Activated CD4-positive, alpha-beta memory T cell treated with anti-CD3 and anti-CD28 coated beads, Interleukin-2, amount 10 ng/mL, durations not matched to agents 7 days and 5 days (primary cell): ENCODE results near the gene CDK5R1. TPM values are rescaled to one million over a fixed set of nuclear protein-coding genes. Genes with fewer than 3 reads are reported as not detected.

Experiments used
- CTCF ChIA-PET: fragments of 350-600 bp; sonication (Branson Sonifier 250); formaldehyde crosslinking; loops from one replicate; lab custom pipeline; 2021; ENCODE audit warnings: antibody characterized with exemption, inconsistent platforms; lab: Charles Lee
- POLR2A ChIA-PET: fragments of 350-600 bp; sonication (Branson Sonifier 250); formaldehyde crosslinking; loops from one replicate; lab custom pipeline; 2021; ENCODE audit warnings: antibody characterized with exemption; lab: Charles Lee
- DNase-seq: peaks from one replicate; pipeline ENCODE4 v3.0.0-alpha.2; 2020
- H3K27ac Mint-ChIP-seq: one replicate; pipeline ENCODE4 v1.8.0; 2021; ENCODE audit warnings: mild to moderate bottlenecking, mixed read lengths
- H3K27me3 Mint-ChIP-seq: one replicate; pipeline ENCODE4 v1.8.0; 2021; ENCODE audit warnings: mixed read lengths
- H3K36me3 Mint-ChIP-seq: one replicate; pipeline ENCODE4 v1.8.0; 2021; ENCODE audit warnings: low read depth, mixed read lengths
- H3K4me1 Mint-ChIP-seq: one replicate; pipeline ENCODE4 v1.8.0; 2021; ENCODE audit warnings: mixed read lengths
- H3K4me3 Mint-ChIP-seq: one replicate; pipeline ENCODE4 v1.8.0; 2021; ENCODE audit warnings: mild to moderate bottlenecking, mixed read lengths
- H3K9me3 Mint-ChIP-seq: one replicate; pipeline ENCODE4 v1.8.0; 2021; ENCODE audit warnings: mixed read lengths
- total RNA-seq, 2 experiments: library from RNA; stranded (reverse); gene quantifications; one replicate each; pipeline ENCODE4 v1.2.3, GENCODE V29; 2021

CDK5R1 gene
- total RNA-seq, 2 experiments from 2014 or later, result 7.4 to 7.9 TPM

GRCh38 chr17:32512328-32512727 is 25.5 kb downstream of the CDK5R1 start:
- Mint-ChIP-seq H3K4me3 (no peak overlapping the region), H3K36me3 (no peaks in the 10 kb centered on the region), H3K27me3 (peaks cover 3% of the 10 kb centered on the region), H3K4me1 (peaks cover 16% of the 10 kb centered on the region), H3K9me3 (no peaks in the 10 kb centered on the region), H3K27ac (no peak overlapping the region)
- DNase-seq, result no peak
- ChIA-PET POLR2A (interaction anchor here (0.6 to 1.5 kb wide), 2 partner anchors 8 to 534 kb away, joined by 3 to 4 read pairs; no protein-coding TSS in a partner anchor), CTCF (no interaction called here)

GRCh38 chr17:32513579-32513978 is 26.8 kb downstream of the CDK5R1 start:
- POLR2A ChIA-PET, result interaction anchor here (0.9 kb wide), 1 partner anchor 27 kb away, joined by 3 read pairs; the partner anchor contains the start of gene CDK5R1
- H3K4me1 Mint-ChIP-seq, result peaks cover 27% of the 10 kb centered on the region
- CTCF ChIA-PET, result no interaction called here

DNA sequence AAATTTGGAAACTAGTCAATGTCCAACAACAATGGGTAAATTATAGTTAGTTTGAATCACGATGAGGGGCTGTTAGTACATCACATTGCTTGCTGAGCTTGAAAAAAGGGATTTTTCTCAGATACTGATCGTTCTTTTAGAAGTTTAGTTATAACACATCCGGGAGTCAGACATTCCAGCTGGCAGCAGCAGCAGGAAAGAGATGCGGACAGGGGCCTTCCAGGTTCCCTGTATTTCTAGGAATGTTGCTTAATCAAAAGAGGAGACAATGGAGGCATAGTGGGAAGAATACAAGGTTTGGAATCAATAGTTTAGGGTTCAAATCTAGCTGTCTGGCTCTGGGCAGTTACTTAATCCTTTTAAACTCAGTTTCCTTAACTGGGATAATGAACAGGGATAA is 27.8 kb downstream of the CDK5R1 start:
- peaks cover 3% of the 10 kb centered on the region for H3K27me3 Mint-ChIP-seq
- no peaks in the 10 kb centered on the region for H3K9me3 Mint-ChIP-seq
- H3K4me3 Mint-ChIP-seq, result no peak overlapping the region
- H3K36me3 Mint-ChIP-seq, result no peaks in the 10 kb centered on the region
- H3K27ac Mint-ChIP-seq, result no peak overlapping the region
- no peak for DNase-seq
- peaks cover 34% of the 10 kb centered on the region for H3K4me1 Mint-ChIP-seq
- ChIA-PET POLR2A (no interaction called here), CTCF (no interaction called here)

More at GRCh38 chr17:32513579-32513978, 26.8 kb downstream of the CDK5R1 start:
- H3K27ac Mint-ChIP-seq, result no peak overlapping the region
- H3K4me3 Mint-ChIP-seq, result no peak overlapping the region
- no peaks in the 10 kb centered on the region for H3K9me3 Mint-ChIP-seq
- H3K27me3 Mint-ChIP-seq, result peaks cover 3% of the 10 kb centered on the region
- no peak for DNase-seq
- H3K36me3 Mint-ChIP-seq, result no peaks in the 10 kb centered on the region

DNA sequence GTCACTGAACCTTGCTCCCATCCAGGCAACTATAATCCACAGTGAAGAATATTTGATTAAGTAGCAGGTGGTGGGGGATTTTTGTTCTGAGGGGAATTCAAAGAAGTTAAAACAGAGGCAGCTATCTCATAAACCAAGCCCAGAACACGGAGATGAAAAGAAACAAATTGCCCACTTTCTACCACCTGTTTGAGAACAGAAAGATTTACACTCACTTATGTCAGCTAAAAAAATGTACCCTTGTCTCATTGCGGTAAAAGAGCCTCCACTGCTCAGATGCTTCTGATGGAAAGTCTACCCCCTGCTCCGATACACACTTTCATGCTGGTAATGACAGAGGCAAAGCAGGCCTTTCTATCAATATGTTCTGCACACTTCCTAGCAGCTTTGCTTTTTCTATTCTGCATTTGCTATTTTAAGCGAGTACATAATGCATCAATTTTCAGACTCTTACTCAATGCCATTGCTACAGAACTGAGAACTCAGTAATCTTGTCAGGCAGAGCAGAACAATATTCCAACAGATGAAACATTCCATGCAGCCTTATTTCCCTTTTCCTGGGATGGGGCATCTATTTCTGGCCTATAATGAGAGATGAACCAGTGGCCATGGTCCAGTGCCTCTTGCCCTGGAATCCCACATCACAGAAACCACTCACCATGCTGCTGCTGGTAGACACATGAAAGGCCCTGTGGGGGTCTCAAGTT is 29.0 kb downstream of the CDK5R1 start:
- no peak overlapping the region for H3K4me3 Mint-ChIP-seq
- no peaks in the 10 kb centered on the region for H3K36me3 Mint-ChIP-seq
- no peak for DNase-seq
- peaks cover 3% of the 10 kb centered on the region for H3K27me3 Mint-ChIP-seq
- no peak overlapping the region for H3K27ac Mint-ChIP-seq
- ChIA-PET CTCF (no interaction called here), POLR2A (interaction anchor here (1.4 kb wide), 1 partner anchor 12 kb away, joined by 3 read pairs; no protein-coding TSS in a partner anchor)
- H3K9me3 Mint-ChIP-seq, result no peaks in the 10 kb centered on the region
- peaks cover 46% of the 10 kb centered on the region for H3K4me1 Mint-ChIP-seq

DNA sequence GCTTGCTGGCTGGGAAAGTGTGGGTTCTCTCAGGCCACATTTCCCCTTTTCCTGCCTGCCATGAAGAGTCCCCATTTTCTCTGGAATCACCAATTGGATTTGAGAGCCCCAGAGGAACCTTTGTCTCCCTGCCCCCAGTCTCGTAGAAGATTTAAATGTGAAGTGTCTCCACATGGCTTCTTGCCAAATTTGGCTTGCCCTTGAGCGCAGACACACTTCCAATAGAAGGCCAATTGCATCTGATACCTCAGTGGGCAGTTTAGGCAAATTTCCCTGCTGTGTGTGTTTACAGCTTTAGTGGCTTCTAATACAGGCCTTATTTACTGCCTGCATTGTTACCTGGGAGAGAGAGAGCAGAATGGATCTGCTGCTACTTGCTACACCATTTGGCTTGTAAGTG is 29.7 kb downstream of the CDK5R1 start:
- ChIA-PET POLR2A (interaction anchor here (1.2 to 1.4 kb wide), 3 partner anchors 8 to 25 kb away, joined by 3 to 4 read pairs (median 3); no protein-coding TSS in a partner anchor), CTCF (no interaction called here)
- Mint-ChIP-seq H3K27ac (no peak overlapping the region), H3K36me3 (no peaks in the 10 kb centered on the region), H3K4me1 (peaks cover 52% of the 10 kb centered on the region), H3K27me3 (peaks cover 3% of the 10 kb centered on the region), H3K9me3 (no peaks in the 10 kb centered on the region), H3K4me3 (no peak overlapping the region)
- no peak for DNase-seq

DNA sequence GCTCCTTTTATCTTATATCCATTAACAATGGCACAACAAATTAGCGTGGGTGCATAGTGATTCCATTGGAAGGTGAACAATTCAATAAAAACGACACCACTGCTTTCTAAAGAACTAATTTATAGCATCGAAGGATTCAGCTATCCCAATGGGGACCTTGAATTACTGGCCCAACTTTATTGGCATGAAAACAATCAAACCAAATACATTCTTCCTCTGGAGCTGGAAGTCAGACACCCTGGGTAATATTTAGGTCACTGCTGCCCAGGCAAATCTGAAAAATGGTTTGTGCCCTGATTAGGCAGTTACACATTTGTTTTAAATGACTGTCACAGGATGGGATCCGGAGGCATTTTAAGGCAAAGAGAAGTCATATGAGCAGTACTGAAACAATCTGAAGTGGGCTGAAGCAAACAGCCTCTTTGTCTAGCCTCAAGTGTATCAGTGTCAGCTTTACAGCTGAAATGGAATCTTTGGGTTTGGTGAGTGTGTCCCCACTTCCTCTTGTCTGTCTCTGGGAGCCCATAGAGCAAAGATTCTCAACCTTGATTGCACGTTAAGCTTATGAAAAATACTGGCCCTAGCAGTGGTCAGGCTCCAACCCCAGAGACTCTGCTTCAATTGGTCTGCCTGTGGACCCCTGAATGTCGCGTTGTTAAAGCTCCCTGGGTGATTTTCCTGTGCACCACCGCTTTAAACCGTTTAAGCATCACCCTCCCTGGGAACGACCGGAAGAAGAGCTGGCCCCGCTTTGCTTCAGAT is 30.3 kb downstream of the CDK5R1 start:
- POLR2A ChIA-PET, result interaction anchor here (0.9 to 4.1 kb wide), 6 partner anchors 8 to 139 kb away, joined by 3 to 21 read pairs (median 4); no protein-coding TSS in a partner anchor
- CTCF ChIA-PET, result interaction anchor here (0.6 to 1.0 kb wide), 3 partner anchors 14 to 198 kb away, joined by 3 to 8 read pairs (median 4); no protein-coding TSS in a partner anchor

DNA sequence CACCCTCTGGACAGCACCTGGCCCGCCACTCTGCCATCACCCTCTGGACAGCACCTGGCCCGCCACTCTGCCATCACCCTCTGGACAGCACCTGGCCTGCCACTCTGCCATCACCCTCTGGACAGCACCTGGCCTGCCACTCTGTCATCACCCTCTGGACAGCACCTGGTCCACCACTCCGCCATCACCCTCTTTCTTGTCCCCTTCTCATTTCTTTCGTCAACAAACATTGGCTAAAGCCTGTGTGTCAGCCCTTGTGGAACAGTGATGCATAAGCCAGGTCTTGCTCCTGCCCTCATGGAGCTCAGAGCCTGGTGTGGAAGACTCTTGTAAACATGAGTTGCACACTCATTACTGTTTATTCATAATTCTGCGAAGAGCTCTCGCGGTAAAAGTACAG is 31.2 kb downstream of the CDK5R1 start:
- Mint-ChIP-seq H3K27ac (no peak overlapping the region), H3K4me1 (peaks cover 63% of the 10 kb centered on the region), H3K36me3 (no peaks in the 10 kb centered on the region), H3K27me3 (peaks cover 3% of the 10 kb centered on the region), H3K4me3 (no peak overlapping the region), H3K9me3 (no peaks in the 10 kb centered on the region)
- CTCF ChIA-PET, result interaction anchor here (0.8 to 1.0 kb wide), 2 partner anchors 14 to 141 kb away, joined by 3 to 4 read pairs; no protein-coding TSS in a partner anchor
- no peak for DNase-seq
- POLR2A ChIA-PET, result interaction anchor here (0.7 to 4.1 kb wide), 7 partner anchors 9 to 140 kb away, joined by 3 to 21 read pairs (median 3); no protein-coding TSS in a partner anchor

More for the DNA sequence above, 30.3 kb downstream of the CDK5R1 start:
- Mint-ChIP-seq H3K27me3 (peaks cover 3% of the 10 kb centered on the region), H3K4me3 (no peak overlapping the region), H3K36me3 (no peaks in the 10 kb centered on the region), H3K9me3 (no peaks in the 10 kb centered on the region), H3K27ac (peak overlapping the region; percentile 8), H3K4me1 (peaks cover 54% of the 10 kb centered on the region)
- DNase-seq, result no peak

GRCh38 chr17:32518646-32519227 is 31.9 kb downstream of the CDK5R1 start:
- H3K9me3 Mint-ChIP-seq, result no peaks in the 10 kb centered on the region
- CTCF ChIA-PET, result no interaction called here
- H3K27me3 Mint-ChIP-seq, result no peaks in the 10 kb centered on the region
- POLR2A ChIA-PET, result interaction anchor here (0.7 to 4.1 kb wide), 6 partner anchors 9 to 34 kb away, joined by 3 to 21 read pairs (median 4); no protein-coding TSS in a partner anchor
- DNase-seq, result no peak
- peak overlapping the region; percentile 44 for H3K4me3 Mint-ChIP-seq
- no peaks in the 10 kb centered on the region for H3K36me3 Mint-ChIP-seq
- peak overlapping the region; percentile 62 for H3K27ac Mint-ChIP-seq
- H3K4me1 Mint-ChIP-seq, result peaks cover 66% of the 10 kb centered on the region

DNA sequence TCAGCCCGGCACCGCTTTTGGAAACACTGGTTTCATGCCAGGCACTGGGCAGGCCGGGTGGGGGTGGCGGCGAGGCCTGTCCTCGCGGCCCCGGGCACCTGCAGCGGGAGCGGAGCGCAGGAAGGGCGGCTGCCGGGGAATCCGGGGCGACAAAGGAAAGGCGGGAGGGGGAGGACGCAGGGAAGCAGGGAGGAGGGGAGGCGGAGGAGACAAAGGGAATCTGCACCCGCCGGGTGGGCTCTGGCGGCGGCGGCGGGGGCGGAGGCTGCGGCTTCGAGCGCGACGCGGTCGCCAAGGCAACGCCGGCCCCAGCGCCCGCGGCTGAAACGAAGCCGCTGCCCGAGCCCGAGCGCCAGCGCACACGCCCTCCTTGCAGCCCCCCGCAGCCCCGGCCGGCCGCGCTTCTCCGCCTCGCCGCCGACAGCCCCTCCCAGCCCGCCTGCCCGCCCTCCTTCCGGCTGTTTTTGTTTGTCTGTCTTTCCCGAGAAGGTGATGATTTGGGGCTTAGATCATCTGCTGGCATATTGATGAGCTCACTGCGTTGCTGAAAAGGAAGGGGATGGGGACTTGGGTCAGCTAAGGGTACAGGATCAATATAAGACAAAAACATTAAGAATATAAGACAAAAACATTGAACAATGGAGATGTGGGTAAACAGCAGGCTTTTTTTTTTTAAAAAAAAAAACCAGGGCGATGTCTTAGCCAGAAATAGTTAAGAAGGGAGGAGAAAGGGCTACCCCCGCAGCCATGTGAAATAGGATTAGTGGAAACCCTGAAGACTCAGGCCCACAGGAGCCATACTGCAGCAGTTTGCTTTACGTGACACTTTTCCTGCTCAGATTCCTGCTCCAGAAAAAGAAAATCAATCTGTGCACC is 32.7 kb downstream of the CDK5R1 start:
- Mint-ChIP-seq H3K27me3 (no peaks in the 10 kb centered on the region), H3K36me3 (no peaks in the 10 kb centered on the region), H3K4me1 (peaks cover 72% of the 10 kb centered on the region), H3K4me3 (peak overlapping the region; percentile 66), H3K9me3 (no peaks in the 10 kb centered on the region), H3K27ac (peak overlapping the region; percentile 95)
- DNase-seq, result peak; percentile 85
- ChIA-PET POLR2A (interaction anchor here (0.7 to 4.1 kb wide), 10 partner anchors 9 to 75 kb away, joined by 3 to 21 read pairs (median 4); partner anchors contain the start of genes CDK5R1 and PSMD11), CTCF (no interaction called here)

GRCh38 chr17:32520104-32520701 is 33.4 kb downstream of the CDK5R1 start:
- H3K4me1 Mint-ChIP-seq, result peaks cover 77% of the 10 kb centered on the region
- ChIA-PET POLR2A (interaction anchor here (0.7 to 4.1 kb wide), 9 partner anchors 10 to 75 kb away, joined by 3 to 21 read pairs (median 3); partner anchors contain the start of genes CDK5R1 and PSMD11), CTCF (no interaction called here)
- DNase-seq, result peak; percentile 72
- no peaks in the 10 kb centered on the region for H3K36me3 Mint-ChIP-seq
- no peaks in the 10 kb centered on the region for H3K27me3 Mint-ChIP-seq
- no peaks in the 10 kb centered on the region for H3K9me3 Mint-ChIP-seq
- H3K27ac Mint-ChIP-seq, result peak overlapping the region; percentile 95
- H3K4me3 Mint-ChIP-seq, result peak overlapping the region; percentile 66

DNA sequence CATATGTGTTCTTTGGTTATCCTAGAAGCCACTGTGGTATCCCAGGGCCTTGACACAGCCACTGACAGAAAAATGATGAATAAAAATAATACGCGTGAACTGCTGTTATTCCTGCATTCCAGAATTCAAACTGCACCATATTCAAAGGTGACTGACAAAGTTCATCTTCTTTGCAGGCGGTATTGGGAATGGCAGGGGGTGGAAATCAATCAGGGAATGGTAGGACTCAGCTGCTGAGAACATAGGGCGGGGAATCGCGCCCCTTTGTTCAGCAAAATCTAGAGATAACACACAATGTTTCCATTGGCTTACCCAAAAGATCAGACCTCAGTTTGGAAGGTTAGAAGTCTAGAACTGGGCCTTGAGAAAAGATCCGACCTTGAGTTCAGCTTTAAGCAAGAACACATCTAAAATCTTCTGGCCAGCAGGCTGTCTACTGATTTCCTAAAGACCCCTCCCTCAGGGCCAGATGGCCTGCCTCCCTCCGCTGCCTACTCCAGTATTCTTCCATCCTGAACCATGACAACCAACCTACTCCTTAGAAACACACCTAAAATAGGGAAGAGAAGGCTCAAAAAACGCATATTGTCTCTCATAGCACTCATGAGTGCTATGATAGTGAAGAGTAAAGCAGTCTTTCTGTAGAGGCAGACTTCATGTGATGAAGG is 34.1 kb downstream of the CDK5R1 start:
- ChIA-PET CTCF (no interaction called here), POLR2A (interaction anchor here (1.5 to 4.1 kb wide), 3 partner anchors 17 to 76 kb away, joined by 3 to 21 read pairs (median 5); partner anchors contain the start of gene PSMD11)
- Mint-ChIP-seq H3K4me3 (peak overlapping the region; percentile 66), H3K36me3 (peaks cover under 1% of the 10 kb centered on the region), H3K27ac (peak overlapping the region; percentile 95), H3K9me3 (no peaks in the 10 kb centered on the region), H3K27me3 (peaks cover 2% of the 10 kb centered on the region), H3K4me1 (peaks cover 79% of the 10 kb centered on the region)
- no peak for DNase-seq
